Keratinocyte (primary cell): Measurements from ENCODE around the gene PRR19. TPM values are rescaled to one million over a fixed set of nuclear protein-coding genes. Genes with fewer than 3 reads are reported as not detected.

ENCODE experiments used
- DNase-seq: peaks from one replicate; pipeline ENCODE4 v3.0.0-alpha.2; 2011; ENCODE audit warnings: low read depth, missing footprints, low spot score
- FAIRE-seq: peaks from 2 replicates; lab custom pipeline; 2011; peaks lifted over from hg19 to GRCh38; lab: Jason Lieb, UNC
- H2AFZ ChIP-seq: 2 replicates; pipeline ENCODE4 v1.6.0; 2012; ENCODE audit warnings: low read length, control low read depth, inconsistent platforms; ENCODE audit not compliant: control insufficient read depth
- H3K27ac ChIP-seq: 2 replicates; pipeline ENCODE4 v1.5.1; 2011; ENCODE audit warnings: low read length; ENCODE audit not compliant: control insufficient read depth, insufficient read depth
- H3K27me3 ChIP-seq: 3 replicates; pipeline ENCODE4 v1.6.0; 2011; ENCODE audit warnings: low read length; ENCODE audit not compliant: control insufficient read depth, insufficient read depth; ENCODE audit errors: extremely low read depth
- H3K36me3 ChIP-seq, 2 experiments: 2 replicates in 1 of 2; 3 replicates in 1 of 2; pipeline ENCODE4 v1.5.1; 2011; ENCODE audit warnings: low read length in 2 of 2, mild to moderate bottlenecking in 1 of 2; ENCODE audit not compliant: control insufficient read depth in 2 of 2, insufficient read depth in 2 of 2; ENCODE audit errors: extremely low read depth in 1 of 2
- H3K4me1 ChIP-seq: 3 replicates; pipeline ENCODE4 v1.5.1; 2011; ENCODE audit warnings: low read length; ENCODE audit not compliant: control insufficient read depth, insufficient read depth; ENCODE audit errors: extremely low read depth
- H3K4me2 ChIP-seq: 3 replicates; pipeline ENCODE4 v1.6.0; 2011; ENCODE audit warnings: low read depth, low read length; ENCODE audit not compliant: control insufficient read depth, insufficient read depth; ENCODE audit errors: extremely low read depth
- H3K4me3 ChIP-seq, 3 experiments: fragments of 200-600 bp in 1 of 3; sonication (generic) in 1 of 3; 2 replicates in 2 of 3; 3 replicates in 1 of 3; pipeline ENCODE4 v1.5.1; 2011 to 2016; ENCODE audit warnings: low read length in 3 of 3, mild to moderate bottlenecking in 3 of 3, control low read depth in 2 of 3, inconsistent platforms in 1 of 3, low read depth in 1 of 3, mixed read lengths in 1 of 3, mixed run types in 1 of 3, moderate library complexity in 1 of 3; ENCODE audit not compliant: control insufficient read depth in 2 of 3, insufficient read depth in 2 of 3; ENCODE audit errors: extremely low read depth in 1 of 3
- H3K79me2 ChIP-seq: 2 replicates; pipeline ENCODE4 v1.6.0; 2012; ENCODE audit warnings: low read length; ENCODE audit not compliant: control insufficient read depth, insufficient read depth
- H3K9ac ChIP-seq: 3 replicates; pipeline ENCODE4 v1.6.0; 2011; ENCODE audit warnings: low read length; ENCODE audit not compliant: control insufficient read depth, insufficient read depth; ENCODE audit errors: extremely low read depth
- H3K9me1 ChIP-seq: 3 replicates; pipeline ENCODE4 v1.6.0; 2011; ENCODE audit warnings: low read length; ENCODE audit not compliant: control insufficient read depth, insufficient read depth; ENCODE audit errors: extremely low read depth
- H3K9me3 ChIP-seq: 2 replicates; pipeline ENCODE4 v1.5.1; 2012; ENCODE audit warnings: low read depth, low read length; ENCODE audit not compliant: control insufficient read depth
- H4K20me1 ChIP-seq: 3 replicates; pipeline ENCODE4 v1.6.0; 2011; ENCODE audit warnings: low read length; ENCODE audit not compliant: control insufficient read depth, insufficient read depth; ENCODE audit errors: extremely low read depth
- CTCF ChIP-seq, 3 experiments: IDR thresholded peaks in 1 of 3; conservative IDR thresholded peaks in 1 of 3; optimal IDR thresholded peaks in 1 of 3; 2 replicates in 2 of 3; 3 replicates in 1 of 3; pipeline versions ENCODE3 to v1.5.1; 2011; ENCODE audit warnings: low read length in 3 of 3, mild to moderate bottlenecking in 3 of 3, moderate library complexity in 2 of 3, control low read depth in 1 of 3, inconsistent platforms in 1 of 3; ENCODE audit not compliant: insufficient read depth in 2 of 3; ENCODE audit errors: extremely low read depth in 1 of 3
- EZH2 ChIP-seq: IDR thresholded peaks from one replicate; pipeline ENCODE4 v1.6.1; 2012; ENCODE audit warnings: inconsistent platforms, mild to moderate bottlenecking, low read length, moderate library complexity
- dilution Hi-C: fragments of 300-500 bp; cut with MboI; formaldehyde crosslinking; loops from one replicate; pipeline ENCODE4 v1.7.0; 2020; ENCODE audit warnings: low sequenced_read_pairs; ENCODE audit not compliant: extremely low pct_ligation_motif_present
- polyA plus RNA-seq, 5 experiments: library from polyadenylated mRNA; depleted of rRNA in 3 of 5; stranded (reverse) in 3 of 5; stranded (forward) in 1 of 5; unstranded in 1 of 5; fragments of >200 nt; gene quantifications; 1 replicate in 1 of 5; 2 replicates in 3 of 5; 3 replicates in 1 of 5; pipeline versions ENCODE4 v1.2.1 to v1.2.3, GENCODE V29; 2011 to 2012; ENCODE audit warnings: missing spikeins in 2 of 5, low read depth in 1 of 5, low replicate concordance in 1 of 5

The PRR19 gene
- polyA plus RNA-seq, 1 donor (not counting 4 experiments of a cell fraction or from before 2014, with no cell fraction given) = 0.25 TPM

- peaks cover 36% of the 10 kb centered on the region for H3K79me2 ChIP-seq
- no peak overlapping the region for H3K4me3 ChIP-seq
- peak overlapping the region; percentile 62 for H3K9ac ChIP-seq
- FAIRE-seq = no peak
- H3K27ac ChIP-seq = peak overlapping the region; percentile 79
- dilution Hi-C loops = no loop called here
- no peak overlapping the region for H2AFZ ChIP-seq
- no peak for DNase-seq
- peaks cover 5 to 18% of the 10 kb centered on the region in 2 experiments for H3K36me3 ChIP-seq
- H3K9me3 ChIP-seq = no peaks in the 10 kb centered on the region
- H3K9me1 ChIP-seq = peaks cover 3% of the 10 kb centered on the region
- H3K4me2 ChIP-seq = peak overlapping the region; percentile 72
- TF ChIP-seq CTCF (optimal IDR thresholded peaks at IDR 0.05 in 1 of 3, IDR thresholded peaks at IDR 0.05 in 1 of 3, conservative IDR thresholded peaks at IDR 0.05 in 1 of 3; ENCODE audit: extremely low read depth in 1 of 3, insufficient read depth in 2 of 3, low read length in 3 of 3) (no peak), EZH2 (no peak)
- H3K4me1 ChIP-seq = peaks cover 59% of the 10 kb centered on the region
- no peaks in the 10 kb centered on the region for H4K20me1 ChIP-seq
- H3K27me3 ChIP-seq = no peaks in the 10 kb centered on the region
These were observed 19.1 kb upstream of the PRR19 start for GRCh38 chr19:42282819-42283187.

GRCh38 chr19:42283188-42284065 lies 18.5 kb upstream of the PRR19 start:
- peak overlapping the region; percentile 72 for H3K4me2 ChIP-seq
- peak overlapping the region; percentile 62 for H3K9ac ChIP-seq
- H3K36me3 ChIP-seq = peaks cover 8 to 17% of the 10 kb centered on the region in 2 experiments
- H3K27ac ChIP-seq = peak overlapping the region; percentile 79
- peak overlapping the region; percentile 37 for H2AFZ ChIP-seq
- H3K79me2 ChIP-seq = peaks cover 34% of the 10 kb centered on the region
- dilution Hi-C loops = no loop called here
- peaks cover 53% of the 10 kb centered on the region for H3K4me1 ChIP-seq
- no peaks in the 10 kb centered on the region for H4K20me1 ChIP-seq
- peaks cover 3% of the 10 kb centered on the region for H3K9me1 ChIP-seq
- peak; percentile 97 for FAIRE-seq
- TF ChIP-seq EZH2 = no peak
- peak in 1 of 3 experiments; percentile 12 for TF ChIP-seq CTCF (optimal IDR thresholded peaks at IDR 0.05 in 1 of 3, IDR thresholded peaks at IDR 0.05 in 1 of 3, conservative IDR thresholded peaks at IDR 0.05 in 1 of 3; ENCODE audit: extremely low read depth in 1 of 3, insufficient read depth in 2 of 3, low read length in 3 of 3)
- peak overlapping the region; percentile 7 to 31 (median 27) for H3K4me3 ChIP-seq
- DNase-seq = peak; percentile 92
- no peaks in the 10 kb centered on the region for H3K27me3 ChIP-seq
- no peaks in the 10 kb centered on the region for H3K9me3 ChIP-seq
